HG02852 (cell line): ENCODE data around the gene KLHDC7A.

ENCODE experiments used
- ATAC-seq: cut with Tn5 transposase; IDR thresholded peaks from one replicate; pipeline ENCODE4 v1.9.1; 2021; ENCODE audit warnings: mild to moderate bottlenecking, moderate library complexity; ENCODE audit not compliant: unreplicated experiment

Gene KLHDC7A

GRCh38 chr1:18501833-18502232 is 21.1 kb downstream of the KLHDC7A start:
- ATAC-seq, result no peak

- no peak for ATAC-seq
Measured at GRCh38 chr1:18504609-18505008, 23.9 kb downstream of the KLHDC7A start.

DNA sequence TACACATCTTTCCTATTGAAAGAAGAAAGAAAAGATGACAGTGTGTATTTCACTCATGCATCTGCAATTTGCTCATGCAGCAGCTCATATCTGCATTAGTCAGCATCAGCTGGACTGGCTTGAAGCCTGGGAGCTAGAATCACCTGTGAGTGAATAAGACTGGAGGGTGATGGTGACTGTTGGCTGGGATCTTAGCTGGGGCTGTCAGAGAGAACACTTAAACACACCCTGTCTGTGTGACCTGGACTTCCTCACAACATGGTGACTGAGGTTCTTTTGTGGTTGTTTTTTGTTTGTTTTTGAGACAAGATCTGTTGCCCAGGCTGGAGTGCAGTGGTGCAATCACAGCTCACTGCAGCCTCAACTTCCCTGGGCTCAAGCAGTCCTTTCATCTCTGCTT is 24.9 kb downstream of the KLHDC7A start:
- ATAC-seq, result no peak

GRCh38 chr1:18508084-18508483 is 27.4 kb downstream of the KLHDC7A start:
- ATAC-seq, result no peak

GRCh38 chr1:18511149-18511873 is 30.6 kb downstream of the KLHDC7A start:
- ATAC-seq, result no peak

GRCh38 chr1:18511874-18512150 is 31.1 kb downstream of the KLHDC7A start:
- no peak for ATAC-seq

GRCh38 chr1:18512883-18513282 is 32.2 kb downstream of the KLHDC7A start:
- no peak for ATAC-seq

GRCh38 chr1:18513995-18514394 is 33.3 kb downstream of the KLHDC7A start:
- no peak for ATAC-seq

- ATAC-seq, result no peak
Measured at GRCh38 chr1:18515120-18515667, 34.5 kb downstream of the KLHDC7A start.

- ATAC-seq, result no peak
Measured at GRCh38 chr1:18516473-18516872, 35.7 kb downstream of the KLHDC7A start.

GRCh38 chr1:18526436-18527275 is 45.9 kb downstream of the KLHDC7A start:
- no peak for ATAC-seq

DNA sequence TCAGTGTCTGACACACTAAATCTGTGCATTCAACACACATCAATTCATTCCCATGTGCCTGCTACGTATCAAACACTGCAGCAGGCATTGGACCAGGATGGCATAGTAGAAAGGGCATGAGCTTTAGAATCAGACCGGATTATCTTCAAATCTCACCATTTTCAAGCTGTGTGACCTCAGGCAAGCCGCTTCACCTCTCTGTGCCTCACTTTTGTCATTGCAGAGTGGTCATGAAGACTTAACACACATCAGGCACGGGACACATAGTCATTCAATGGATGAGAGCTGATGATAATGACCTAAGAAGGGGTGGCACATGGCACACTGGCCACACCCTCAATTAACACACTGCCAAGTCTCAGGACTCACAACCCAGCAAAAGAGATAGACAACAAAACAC is 46.8 kb downstream of the KLHDC7A start:
- no peak for ATAC-seq

GRCh38 chr1:18527921-18528320 is 47.2 kb downstream of the KLHDC7A start:
- ATAC-seq, result no peak

DNA sequence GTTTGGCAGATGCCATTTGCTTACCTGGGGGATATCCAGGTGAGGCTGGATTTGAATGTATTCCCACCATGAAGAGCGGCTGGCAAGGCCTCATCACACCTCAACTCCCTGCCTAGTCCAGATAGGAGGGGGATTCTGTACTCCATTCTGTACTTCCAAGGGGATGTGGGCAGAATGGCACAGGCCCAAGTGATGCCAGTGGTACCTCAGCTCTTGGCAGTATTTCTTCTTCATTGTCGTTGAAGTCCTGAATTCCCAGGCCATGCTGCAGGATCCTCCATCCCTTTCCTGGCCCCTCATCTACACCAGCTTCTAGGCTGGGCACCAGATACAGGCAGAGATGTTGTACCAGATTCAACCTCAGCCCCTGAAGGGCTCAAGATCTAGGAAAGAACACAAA is 47.9 kb downstream of the KLHDC7A start:
- no peak for ATAC-seq

DNA sequence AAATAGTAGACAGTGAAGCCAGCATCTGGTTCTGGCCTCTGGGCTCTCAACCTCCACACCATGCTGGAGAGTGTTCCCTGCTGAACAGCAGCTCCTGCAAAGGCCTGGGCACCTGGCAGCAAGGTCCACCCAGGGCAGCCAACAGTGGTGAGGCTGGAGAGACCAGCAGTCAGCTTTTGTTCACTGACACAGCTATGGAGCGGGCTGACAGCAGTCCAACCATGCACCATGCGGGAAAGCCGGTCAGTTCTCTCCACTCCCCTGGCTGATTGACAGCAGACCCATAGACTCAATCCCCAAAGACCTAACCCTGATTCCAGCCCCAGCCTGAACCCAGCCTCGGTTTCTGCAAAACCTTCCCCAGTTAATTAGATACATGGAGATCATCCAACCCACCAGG is 49.0 kb downstream of the KLHDC7A start:
- ATAC-seq, result no peak

DNA sequence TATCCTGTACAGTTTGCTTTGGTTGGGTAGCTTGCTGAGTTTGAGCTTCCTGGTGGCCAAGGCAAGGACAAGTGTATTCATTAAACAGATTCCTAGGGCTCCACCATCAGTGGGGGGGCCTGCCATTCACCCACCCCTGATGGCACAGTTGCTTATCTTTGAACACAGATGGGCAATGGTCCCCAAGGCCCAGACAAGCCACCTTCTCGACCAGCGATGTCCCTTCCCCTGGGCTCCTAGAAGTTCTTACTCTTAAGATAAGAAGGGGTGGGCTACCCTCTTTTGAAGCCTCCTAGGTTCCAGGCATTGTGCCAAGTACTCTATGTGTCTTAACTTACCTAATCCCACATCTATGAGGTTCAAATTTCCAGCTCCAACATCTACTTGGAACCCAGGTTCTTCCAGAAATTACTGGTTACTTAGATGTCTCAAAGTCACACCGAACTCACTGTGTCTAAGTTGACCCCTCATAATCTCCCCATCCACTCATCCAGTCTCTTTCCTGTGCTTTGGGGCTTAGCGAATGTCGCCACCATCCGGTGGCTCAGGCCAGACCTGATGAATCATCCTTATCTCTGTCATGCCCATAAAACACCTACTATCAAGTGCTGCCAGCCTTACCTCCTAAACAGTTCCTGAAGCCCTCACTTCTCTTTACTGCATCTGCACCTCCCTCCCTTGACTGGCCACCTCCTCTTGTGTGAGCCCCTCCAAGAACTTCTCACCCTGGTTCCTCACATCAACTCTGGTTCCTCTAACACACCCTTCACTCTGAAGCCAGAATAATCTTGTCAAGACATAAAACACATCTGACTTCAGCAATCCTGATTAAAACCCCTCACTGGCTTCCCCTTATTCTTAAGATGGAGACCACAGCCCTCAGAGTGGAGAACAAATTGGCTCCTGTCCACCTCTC is 50.1 kb downstream of the KLHDC7A start:
- no peak for ATAC-seq

DNA sequence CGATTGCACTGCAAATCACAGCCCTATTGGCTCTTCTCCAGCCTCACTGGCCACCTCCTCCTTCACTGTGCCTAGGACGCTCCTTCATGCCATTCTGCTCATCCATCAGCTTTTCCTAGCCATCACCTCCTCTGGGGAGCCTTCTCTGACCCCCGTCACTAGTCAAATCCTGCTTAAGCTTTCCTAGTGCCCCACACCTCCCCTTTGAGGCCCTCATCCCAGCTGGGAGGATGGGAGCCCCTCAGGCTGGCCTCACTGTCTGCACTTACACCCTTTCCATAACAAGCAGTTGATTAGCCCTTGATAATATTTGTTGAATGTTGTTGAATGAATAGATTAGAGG is 50.7 kb downstream of the KLHDC7A start:
- no peak for ATAC-seq

- no peak for ATAC-seq
Measured at GRCh38 chr1:18532390-18533170, 51.9 kb downstream of the KLHDC7A start.

GRCh38 chr1:18533259-18533658 is 52.5 kb downstream of the KLHDC7A start:
- no peak for ATAC-seq

DNA sequence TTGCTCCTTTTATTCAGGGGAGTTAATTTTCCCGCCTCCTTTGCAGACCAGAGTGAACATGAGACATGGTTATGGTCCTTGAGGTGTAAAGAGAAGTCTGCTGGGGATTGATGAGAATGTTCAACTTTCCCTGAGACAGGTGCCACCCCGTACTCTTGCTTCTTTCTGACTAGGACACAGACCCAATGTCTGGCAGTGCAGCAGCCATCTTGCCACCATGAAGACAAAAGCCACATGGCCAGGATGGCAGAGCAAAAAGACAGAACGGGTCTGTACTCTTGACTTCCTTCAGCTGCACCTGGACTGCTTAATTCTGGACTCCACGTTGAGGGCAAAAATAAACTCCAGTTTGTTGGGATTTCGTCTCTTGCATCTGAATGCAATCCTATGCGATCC is 54.1 kb downstream of the KLHDC7A start:
- no peak for ATAC-seq
